Measurements from ENCODE around the gene FXYD6. TPM values are rescaled to one million over a fixed set of nuclear protein-coding genes. Genes with fewer than 3 reads are reported as not detected.

Gene FXYD6
- total and polyA plus RNA-seq, 4 donors, result 4.7 to 22.5 (median 12.3) TPM

GRCh38 chr11:117915672-117916235 is 39.3 kb upstream of the FXYD6 start:
- H3K27me3 ChIP-seq (ENCODE audit: control insufficient read depth in 4 of 4, insufficient read depth in 4 of 4, low read length in 3 of 4), result peaks cover 0 to 2% (median 0%) of the 10 kb centered on the region in 4 donors
- no peak overlapping the region for H3K4me3 ChIP-seq (ENCODE audit: low read depth in 1 of 3, low read length in 3 of 3)
- no peak for TF ChIP-seq FOXA1 (IDR thresholded peaks at IDR 0.05)
- TF ChIP-seq, protein P1, sequence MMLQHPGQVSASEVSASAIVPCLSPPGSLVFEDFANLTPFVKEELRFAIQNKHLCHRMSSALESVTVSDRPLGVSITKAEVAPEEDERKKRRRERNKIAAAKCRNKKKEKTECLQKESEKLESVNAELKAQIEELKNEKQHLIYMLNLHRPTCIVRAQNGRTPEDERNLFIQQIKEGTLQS (IDR thresholded peaks at IDR 0.05), result no peak
- no peak for TF ChIP-seq NR2F2 (IDR thresholded peaks at IDR 0.05)
- TF ChIP-seq YY1 (IDR thresholded peaks at IDR 0.05), result no peak
- TF ChIP-seq, protein P2, sequence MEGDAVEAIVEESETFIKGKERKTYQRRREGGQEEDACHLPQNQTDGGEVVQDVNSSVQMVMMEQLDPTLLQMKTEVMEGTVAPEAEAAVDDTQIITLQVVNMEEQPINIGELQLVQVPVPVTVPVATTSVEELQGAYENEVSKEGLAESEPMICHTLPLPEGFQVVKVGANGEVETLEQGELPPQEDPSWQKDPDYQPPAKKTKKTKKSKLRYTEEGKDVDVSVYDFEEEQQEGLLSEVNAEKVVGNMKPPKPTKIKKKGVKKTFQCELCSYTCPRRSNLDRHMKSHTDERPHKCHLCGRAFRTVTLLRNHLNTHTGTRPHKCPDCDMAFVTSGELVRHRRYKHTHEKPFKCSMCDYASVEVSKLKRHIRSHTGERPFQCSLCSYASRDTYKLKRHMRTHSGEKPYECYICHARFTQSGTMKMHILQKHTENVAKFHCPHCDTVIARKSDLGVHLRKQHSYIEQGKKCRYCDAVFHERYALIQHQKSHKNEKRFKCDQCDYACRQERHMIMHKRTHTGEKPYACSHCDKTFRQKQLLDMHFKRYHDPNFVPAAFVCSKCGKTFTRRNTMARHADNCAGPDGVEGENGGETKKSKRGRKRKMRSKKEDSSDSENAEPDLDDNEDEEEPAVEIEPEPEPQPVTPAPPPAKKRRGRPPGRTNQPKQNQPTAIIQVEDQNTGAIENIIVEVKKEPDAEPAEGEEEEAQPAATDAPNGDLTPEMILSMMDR (IDR thresholded peaks at IDR 0.05; ENCODE audit: low read depth, low read length, missing input control), result no peak
- WGBS, result 81% methylated on average over 9 of the region's 9 CpGs
- DNase-seq (ENCODE audit: low spot score), result peak; percentile 27
- H3K9ac ChIP-seq (ENCODE audit: low read depth in 1 of 2, low read length in 2 of 2), result no peak overlapping the region
- no peaks in the 10 kb centered on the region for H3K9me3 ChIP-seq (ENCODE audit: control insufficient read depth in 4 of 4, low read length in 3 of 4)
- H3K36me3 ChIP-seq (ENCODE audit: control insufficient read depth in 4 of 4, insufficient read depth in 3 of 4, low read depth in 1 of 4, low read length in 3 of 4), result no peaks in the 10 kb centered on the region
- H3K4me1 ChIP-seq (ENCODE audit: control insufficient read depth in 4 of 4, insufficient read depth in 4 of 4, low read length in 3 of 4), result no peaks in the 10 kb centered on the region
- H3K27ac ChIP-seq (ENCODE audit: low read depth in 1 of 2, low read length in 2 of 2), result no peak overlapping the region

DNA sequence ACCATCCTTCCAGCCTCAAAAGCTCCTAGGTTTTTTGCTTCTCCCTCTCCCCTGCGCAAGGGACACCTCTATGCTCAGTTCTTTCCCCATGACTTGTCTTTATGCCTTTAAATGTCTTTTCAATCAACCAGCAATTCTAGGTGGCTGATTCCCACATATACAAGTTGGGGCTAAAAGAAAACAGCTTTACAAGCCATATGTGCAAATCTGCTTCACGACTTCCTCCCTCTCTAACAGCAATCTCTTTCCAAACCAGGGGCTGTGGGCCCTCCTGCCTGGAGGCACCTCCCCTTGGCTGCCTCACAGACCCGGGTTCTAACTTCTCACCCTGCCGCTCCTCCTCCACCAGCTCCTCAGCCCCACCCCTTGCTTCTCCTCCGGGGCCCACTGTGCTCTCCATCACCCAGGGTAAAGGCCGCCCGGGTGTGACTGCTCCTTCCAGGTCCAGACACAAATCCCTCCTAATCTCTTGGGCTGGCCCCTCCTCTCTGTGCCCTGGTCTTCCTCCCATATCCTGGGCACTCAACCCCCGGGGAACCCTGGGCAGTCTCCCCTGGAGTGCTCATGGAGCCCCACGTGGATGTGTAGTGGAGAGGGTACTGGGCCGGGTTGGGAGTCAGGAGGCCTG is 38.6 kb upstream of the FXYD6 start:
- DNase-seq (ENCODE audit: low spot score), result peak; percentile 32
- Histone ChIP-seq H3K4me3 (ENCODE audit: low read depth in 1 of 3, low read length in 3 of 3) (no peak overlapping the region), H3K27ac (ENCODE audit: low read depth in 1 of 2, low read length in 2 of 2) (no peak overlapping the region), H3K36me3 (ENCODE audit: control insufficient read depth in 4 of 4, insufficient read depth in 3 of 4, low read depth in 1 of 4, low read length in 3 of 4) (no peaks in the 10 kb centered on the region), H3K9me3 (ENCODE audit: control insufficient read depth in 4 of 4, low read length in 3 of 4) (no peaks in the 10 kb centered on the region), H3K4me1 (ENCODE audit: control insufficient read depth in 4 of 4, insufficient read depth in 4 of 4, low read length in 3 of 4) (no peaks in the 10 kb centered on the region), H3K9ac (ENCODE audit: low read depth in 1 of 2, low read length in 2 of 2) (no peak overlapping the region), H3K27me3 (ENCODE audit: control insufficient read depth in 4 of 4, insufficient read depth in 4 of 4, low read length in 3 of 4) (peaks cover 0 to 2% (median 0%) of the 10 kb centered on the region in 4 donors)
- TF ChIP-seq SP1 (IDR thresholded peaks at IDR 0.05) (no peak), GABPA (IDR thresholded peaks at IDR 0.05 in 1 of 2, conservative IDR thresholded peaks at IDR 0.05 in 1 of 2) (no peak), HNF4A (conservative IDR thresholded peaks at IDR 0.05) (no peak)
- 64% methylated on average over 10 of the region's 10 CpGs for WGBS

DNA sequence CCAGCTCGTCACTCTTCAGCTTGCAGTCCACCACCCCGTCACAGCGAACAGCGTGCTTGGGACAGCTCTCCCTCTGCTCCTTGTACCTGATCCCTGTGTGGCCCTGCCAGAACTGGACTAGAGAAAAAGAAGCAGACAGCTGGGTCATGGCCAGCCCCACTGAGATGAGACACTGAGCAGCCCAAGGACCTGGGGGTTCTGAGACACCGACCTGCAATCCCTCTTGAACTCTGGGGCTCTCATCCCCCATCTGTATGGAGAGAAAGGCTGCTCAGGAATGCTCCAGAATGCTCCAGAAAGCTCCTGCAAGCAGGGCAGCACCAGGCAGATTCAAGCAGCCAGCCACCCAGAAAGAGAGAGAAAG is 37.9 kb upstream of the FXYD6 start:
- H3K4me3 ChIP-seq (ENCODE audit: low read depth in 1 of 3, low read length in 3 of 3), result no peak overlapping the region
- peak; percentile 30 for DNase-seq (ENCODE audit: low spot score)
- no peaks in the 10 kb centered on the region for H3K36me3 ChIP-seq (ENCODE audit: control insufficient read depth in 4 of 4, insufficient read depth in 3 of 4, low read depth in 1 of 4, low read length in 3 of 4)
- H3K9ac ChIP-seq (ENCODE audit: low read depth in 1 of 2, low read length in 2 of 2), result no peak overlapping the region
- no peak overlapping the region for H3K27ac ChIP-seq (ENCODE audit: low read depth in 1 of 2, low read length in 2 of 2)
- H3K27me3 ChIP-seq (ENCODE audit: control insufficient read depth in 4 of 4, insufficient read depth in 4 of 4, low read length in 3 of 4), result peaks cover 0 to 2% (median 0%) of the 10 kb centered on the region in 4 donors
- H3K9me3 ChIP-seq (ENCODE audit: control insufficient read depth in 4 of 4, low read length in 3 of 4), result no peaks in the 10 kb centered on the region
- TF ChIP-seq HNF4G (IDR thresholded peaks at IDR 0.05) (no peak), MAX (IDR thresholded peaks at IDR 0.05) (no peak), FOXA2 (IDR thresholded peaks at IDR 0.05) (no peak), JUND (IDR thresholded peaks at IDR 0.05) (no peak), GABPA (IDR thresholded peaks at IDR 0.05 in 1 of 2, conservative IDR thresholded peaks at IDR 0.05 in 1 of 2) (no peak), REST (IDR thresholded peaks at IDR 0.05) (no peak), EGR1 (IDR thresholded peaks at IDR 0.05; ENCODE audit: low read depth in 2 of 2) (no peak), NR2F2 (IDR thresholded peaks at IDR 0.05) (no peak), YY1 (IDR thresholded peaks at IDR 0.05) (no peak), RAD21 (IDR thresholded peaks at IDR 0.05) (no peak), SP1 (IDR thresholded peaks at IDR 0.05) (no peak), FOXA1 (IDR thresholded peaks at IDR 0.05) (no peak)
- TF ChIP-seq, protein P2 (IDR thresholded peaks at IDR 0.05; ENCODE audit: low read depth, low read length, missing input control), result no peak
- WGBS, result 91% methylated on average over 5 of the region's 5 CpGs
- no peaks in the 10 kb centered on the region for H3K4me1 ChIP-seq (ENCODE audit: control insufficient read depth in 4 of 4, insufficient read depth in 4 of 4, low read length in 3 of 4)
